GM13976 (cell line): Measurements from ENCODE around the gene AGBL1.

Source experiments
- DNase-seq: peaks from one replicate; pipeline ENCODE4 v3.0.0; 2012; ENCODE audit warnings: low spot score
- in situ Hi-C: fragments of 300-500 bp; cut with MboI; formaldehyde crosslinking; loops from one replicate; pipeline ENCODE4 v1.12.0; 2022; ENCODE audit warnings: low sequenced_read_pairs, mixed read lengths, inconsistent platforms; ENCODE audit not compliant: unreplicated experiment
- TF ChIP-seq, protein P1 (sequence below): IDR thresholded peaks from 2 replicates; pipeline ENCODE4 v1.5.1; 2012; ENCODE audit warnings: borderline replicate concordance, mild to moderate bottlenecking; ENCODE audit not compliant: insufficient read depth; ENCODE audit errors: extremely low read depth, missing control alignments, control extremely low read depth

The AGBL1 gene

DNA sequence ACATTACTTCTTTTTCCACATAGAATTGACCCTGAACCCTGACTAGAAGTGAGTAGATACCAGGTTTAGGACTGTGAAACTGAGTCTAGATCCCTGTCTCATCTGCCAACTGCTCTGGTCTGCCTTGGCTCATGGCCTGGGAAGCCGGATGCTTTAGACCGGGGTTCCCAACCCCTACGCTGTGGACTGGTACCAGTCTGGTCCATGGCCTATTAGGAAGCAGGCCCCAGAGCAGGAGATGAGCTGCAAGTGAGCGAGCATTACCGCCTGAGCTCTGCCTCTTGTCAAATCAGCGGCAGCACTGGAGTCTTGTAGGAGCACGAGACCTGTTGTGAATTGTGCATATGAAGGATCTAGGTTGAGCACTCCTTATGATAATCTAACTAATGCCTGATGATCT lies 734.2 kb downstream of the AGBL1 start:
- in situ Hi-C loops, result no loop called here

DNA sequence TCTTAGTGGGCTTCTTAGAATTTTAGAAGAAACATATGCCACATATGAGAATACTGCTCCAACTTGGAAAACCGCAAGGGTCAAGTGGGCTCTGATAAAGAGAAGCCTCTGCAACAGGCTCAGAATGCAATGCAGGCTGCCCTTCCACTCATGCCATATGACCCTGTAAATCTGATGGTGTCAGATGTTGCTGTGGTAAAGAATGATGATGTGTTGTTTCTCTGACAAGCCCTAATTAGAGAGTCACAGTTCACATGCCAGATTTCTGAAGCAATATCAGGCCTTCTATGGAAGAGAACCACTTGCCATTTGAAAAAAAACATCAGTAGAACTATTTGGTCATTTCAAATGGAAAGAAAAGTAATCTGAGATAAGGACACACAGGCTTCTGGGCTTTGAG lies 749.6 kb downstream of the AGBL1 start:
- DNase-seq, result no peak
- TF ChIP-seq, protein P1, sequence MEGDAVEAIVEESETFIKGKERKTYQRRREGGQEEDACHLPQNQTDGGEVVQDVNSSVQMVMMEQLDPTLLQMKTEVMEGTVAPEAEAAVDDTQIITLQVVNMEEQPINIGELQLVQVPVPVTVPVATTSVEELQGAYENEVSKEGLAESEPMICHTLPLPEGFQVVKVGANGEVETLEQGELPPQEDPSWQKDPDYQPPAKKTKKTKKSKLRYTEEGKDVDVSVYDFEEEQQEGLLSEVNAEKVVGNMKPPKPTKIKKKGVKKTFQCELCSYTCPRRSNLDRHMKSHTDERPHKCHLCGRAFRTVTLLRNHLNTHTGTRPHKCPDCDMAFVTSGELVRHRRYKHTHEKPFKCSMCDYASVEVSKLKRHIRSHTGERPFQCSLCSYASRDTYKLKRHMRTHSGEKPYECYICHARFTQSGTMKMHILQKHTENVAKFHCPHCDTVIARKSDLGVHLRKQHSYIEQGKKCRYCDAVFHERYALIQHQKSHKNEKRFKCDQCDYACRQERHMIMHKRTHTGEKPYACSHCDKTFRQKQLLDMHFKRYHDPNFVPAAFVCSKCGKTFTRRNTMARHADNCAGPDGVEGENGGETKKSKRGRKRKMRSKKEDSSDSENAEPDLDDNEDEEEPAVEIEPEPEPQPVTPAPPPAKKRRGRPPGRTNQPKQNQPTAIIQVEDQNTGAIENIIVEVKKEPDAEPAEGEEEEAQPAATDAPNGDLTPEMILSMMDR, result no peak
- in situ Hi-C loops, result no loop called here

More for the DNA sequence above, 734.2 kb downstream of the AGBL1 start:
- TF ChIP-seq, protein P1, result no peak
- no peak for DNase-seq

DNA sequence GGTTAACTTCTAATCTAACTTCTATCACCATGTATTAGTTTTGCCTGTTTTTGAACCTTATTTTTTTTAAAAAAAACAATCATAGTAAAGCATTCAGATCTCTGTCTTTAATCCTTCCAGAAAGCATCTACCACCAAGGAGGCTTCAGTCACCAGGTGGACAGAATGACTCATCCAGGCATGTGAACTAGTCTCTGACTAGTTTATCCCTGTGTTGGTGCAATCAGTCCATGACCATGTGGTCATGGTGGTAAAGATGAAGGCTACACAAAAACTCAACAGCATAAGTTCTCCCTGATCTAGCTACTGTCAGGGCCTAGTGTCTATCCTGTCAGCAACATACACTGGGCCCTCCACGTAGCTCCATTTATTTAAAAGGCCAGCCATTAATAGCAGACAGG lies 750.6 kb downstream of the AGBL1 start:
- in situ Hi-C loops, result no loop called here
- DNase-seq, result no peak
- TF ChIP-seq, protein P1, result no peak

DNA sequence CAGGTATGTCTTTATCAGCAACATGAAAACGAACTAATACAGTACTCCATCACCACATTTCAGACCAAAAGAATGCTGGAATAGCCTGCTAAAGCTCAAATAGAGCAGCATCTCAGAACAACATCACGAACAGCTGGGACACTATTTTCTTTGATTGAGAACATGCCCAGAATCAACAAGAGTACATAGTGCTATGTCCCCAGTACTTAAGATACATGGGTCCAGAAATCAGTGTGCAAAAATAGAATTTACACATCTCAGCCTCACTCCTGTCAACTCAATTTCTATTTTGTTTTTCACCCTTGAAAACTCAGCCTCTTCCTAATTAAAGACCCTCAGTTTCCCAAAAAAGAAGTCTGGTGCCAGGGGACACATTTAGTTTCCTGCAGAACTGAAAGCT lies 753.9 kb downstream of the AGBL1 start:
- DNase-seq, result no peak
- TF ChIP-seq, protein P1, result no peak
- in situ Hi-C loops, result no loop called here

DNA sequence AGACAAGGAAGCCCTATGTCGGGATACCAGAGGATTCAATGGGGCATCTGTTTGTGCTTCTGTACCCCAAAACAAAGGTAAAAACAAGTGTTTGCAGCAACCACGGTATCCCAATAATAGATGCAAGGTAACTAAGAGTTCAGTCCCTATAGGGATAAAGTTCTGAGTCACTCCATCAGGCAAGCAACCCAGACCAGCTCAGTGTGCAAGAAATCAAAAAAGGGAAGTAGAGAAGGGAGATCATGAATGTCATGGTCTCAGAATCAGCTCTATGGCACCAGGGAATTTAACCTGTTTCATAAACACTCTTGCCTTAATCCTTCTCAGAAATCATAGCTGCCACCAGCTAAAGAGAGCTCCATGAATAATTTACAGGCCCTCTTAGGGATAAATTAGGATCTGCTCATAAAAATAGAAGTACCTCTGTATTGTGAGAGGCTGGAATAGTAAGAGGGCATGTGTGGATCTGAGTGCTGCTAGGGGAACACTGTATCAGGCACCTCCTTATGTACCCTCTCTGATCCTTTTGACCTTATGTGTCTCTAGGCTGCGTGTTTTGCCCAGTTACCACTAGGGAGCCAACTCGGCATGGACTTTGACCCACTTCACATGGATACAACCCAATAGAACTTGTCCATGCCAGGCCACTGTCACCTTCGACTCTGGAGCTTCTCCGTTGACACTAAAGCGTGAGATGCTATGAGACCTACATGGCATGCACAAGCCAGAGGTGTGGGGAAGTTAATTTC lies 754.6 kb downstream of the AGBL1 start:
- TF ChIP-seq, protein P1, result no peak
- no peak for DNase-seq
- in situ Hi-C loops, result no loop called here

DNA sequence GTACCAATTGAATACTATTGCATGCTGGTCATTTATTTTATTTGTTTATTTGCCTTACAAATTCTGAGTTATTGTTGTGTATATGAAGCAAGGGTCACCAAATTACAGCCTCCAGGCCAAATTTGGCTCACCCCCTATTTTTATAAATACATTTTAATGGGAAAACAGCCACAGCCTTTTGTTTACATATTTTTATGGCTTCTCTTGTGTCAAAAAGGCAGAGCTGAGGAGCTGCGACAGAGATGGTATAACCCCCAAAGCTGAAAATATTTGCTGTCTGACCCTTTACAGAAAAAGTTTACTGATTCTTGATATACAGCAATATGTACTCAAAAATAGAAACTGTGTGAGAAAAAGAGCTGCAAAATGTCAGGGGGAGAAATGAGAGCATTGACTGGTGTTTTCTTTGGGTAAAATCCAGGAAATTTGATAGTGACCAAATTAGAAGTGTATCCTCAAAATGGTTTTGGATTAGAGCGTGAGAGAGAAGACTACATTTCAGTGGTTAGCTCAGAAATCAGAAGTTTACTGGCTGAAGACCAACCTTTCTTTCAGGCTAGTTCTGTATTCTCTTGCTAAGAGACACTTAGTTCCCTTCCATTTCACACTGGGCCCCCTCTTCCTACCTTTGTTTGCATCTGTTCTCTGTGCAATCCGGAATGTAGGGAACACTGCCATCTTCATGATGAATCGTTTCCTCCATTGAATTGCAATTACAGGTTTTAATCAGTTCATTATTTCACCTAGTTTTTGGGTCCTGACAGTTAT lies 757.8 kb downstream of the AGBL1 start:
- DNase-seq, result no peak
- TF ChIP-seq, protein P1, result no peak

More for the DNA sequence above, 757.8 kb downstream of the AGBL1 start:
- in situ Hi-C loops, result no loop called here
